ENCODE data around the gene COLEC11.
"Not testable (repeated sequence)": the region's sequence is repeated elsewhere in the genome, so short reads cannot be mapped to it uniquely, and the experiment has no call there.

The COLEC11 gene

DNA sequence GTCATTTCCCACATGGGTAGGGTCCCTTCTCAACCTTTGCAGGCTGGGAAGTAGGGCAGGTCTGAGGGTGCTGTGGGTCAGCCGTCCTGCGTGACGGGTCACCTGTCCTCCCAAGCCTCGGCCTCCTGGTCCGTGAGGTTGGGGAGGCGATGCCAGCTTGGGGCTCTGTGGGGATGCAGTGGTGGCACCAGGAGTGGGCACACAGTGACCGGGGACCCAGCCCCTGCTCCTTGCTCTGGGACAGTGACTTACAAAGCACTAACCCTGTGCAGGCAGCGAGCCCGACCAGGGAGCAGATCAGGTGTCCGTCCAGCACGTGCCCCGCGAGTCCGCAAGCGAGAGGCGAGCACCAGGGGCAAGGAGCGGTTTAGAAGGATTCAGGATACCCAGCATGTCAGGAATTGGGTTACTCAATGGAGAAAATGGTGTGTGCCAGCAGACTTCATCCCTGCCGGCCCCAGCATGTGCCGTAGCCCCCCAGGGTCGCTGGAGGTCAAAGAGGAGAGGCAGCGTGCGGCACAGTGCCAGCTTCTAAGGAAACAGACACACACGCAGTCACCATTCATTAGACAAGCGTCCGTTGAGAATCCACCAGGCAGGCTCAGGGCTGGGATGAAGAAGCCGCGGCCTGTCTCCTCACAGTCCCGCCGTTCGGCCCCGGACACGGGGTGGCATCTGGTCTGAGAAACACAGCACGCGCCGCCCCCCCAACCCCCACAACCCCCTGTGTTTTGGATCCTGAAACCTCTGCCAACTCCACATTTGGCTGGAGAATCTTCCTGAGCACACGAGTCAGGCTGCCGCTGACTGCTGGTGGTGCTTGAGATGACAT, 11.7 kb downstream of the COLEC11 start:
- no peak for DNase-seq

DNA sequence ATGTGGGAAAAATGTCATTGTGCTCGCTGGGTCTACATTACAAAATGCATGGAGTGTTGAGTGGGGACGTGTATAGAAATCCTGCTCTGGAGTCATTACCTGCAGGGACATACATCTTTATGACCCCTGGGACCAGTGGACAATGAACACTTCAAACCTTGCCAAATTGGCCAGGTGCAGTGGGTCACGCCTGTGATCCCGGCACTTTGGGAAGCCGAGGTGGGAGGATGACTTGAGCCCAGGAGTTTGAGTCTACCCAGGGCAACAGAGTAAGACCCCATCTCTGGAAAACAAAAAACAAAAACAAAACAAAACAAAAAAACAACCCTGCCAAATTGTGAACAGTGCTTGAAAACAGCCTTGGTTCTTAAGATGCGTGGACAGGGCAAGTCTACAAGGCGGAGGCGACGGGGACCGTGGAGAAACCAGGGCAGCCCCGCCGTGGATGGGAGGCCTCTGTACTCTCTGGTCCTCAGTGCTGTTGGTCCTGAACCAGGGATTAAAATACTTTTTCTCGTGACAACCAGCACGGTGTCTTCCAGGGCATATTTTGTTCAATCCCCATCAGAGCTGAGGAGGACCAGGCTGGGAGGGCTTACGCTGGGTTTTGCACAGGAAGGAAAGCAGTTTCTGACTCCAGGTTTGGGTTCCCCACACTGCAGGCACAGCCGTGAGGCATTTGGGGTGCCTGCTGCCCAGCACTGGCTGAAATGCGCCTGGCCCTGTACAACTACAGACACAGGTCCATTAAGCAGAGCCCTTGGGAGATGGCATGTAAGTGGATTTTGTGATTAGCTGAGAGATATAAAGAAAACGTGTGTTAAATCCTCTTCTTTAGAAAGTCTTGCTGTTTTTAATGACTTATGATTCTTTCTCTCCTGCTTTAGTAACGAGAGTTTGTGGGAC, 13.7 kb downstream of the COLEC11 start:
- DNase-seq, result no peak

DNA sequence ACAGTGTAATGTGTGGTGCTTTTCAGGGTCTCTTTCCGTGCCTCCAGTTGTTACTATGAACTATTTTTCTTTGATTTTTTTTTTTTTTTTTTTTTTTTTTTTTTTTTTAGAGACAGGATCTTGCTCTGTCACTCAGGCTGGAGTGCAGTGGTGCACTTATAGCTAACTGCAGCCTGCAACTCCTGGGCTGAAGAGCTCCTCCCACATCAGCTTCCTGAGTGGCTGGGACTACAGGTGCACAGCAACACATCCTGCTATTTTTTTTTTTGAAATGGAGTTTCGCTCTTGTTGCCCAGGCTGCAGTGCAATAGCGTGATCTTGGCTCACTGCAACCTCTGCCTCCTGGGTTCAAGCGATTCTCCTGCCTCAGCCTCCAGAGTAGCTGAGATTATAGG, 14.4 kb downstream of the COLEC11 start:
- DNase-seq, result not testable (repeated sequence)

DNA sequence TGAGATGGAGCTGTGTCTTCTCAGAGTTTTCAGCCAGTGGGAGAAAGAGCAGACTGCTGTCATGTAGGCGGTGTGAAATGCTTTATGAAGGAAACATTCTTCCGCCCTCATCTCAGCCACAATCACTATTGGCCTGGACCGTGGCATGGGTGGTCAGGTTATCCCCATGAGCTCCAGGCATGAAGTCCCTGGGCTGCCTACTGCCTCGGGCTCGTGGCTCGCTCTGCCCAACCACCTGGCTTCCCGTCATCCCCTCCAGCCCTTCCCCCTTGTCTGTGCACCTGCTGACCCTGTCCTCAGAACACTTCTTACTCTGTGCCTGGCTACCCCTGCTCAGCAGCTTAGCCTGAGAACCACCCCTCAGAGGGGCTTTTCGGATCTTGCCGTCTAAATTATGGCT, 15.5 kb downstream of the COLEC11 start:
- no peak for DNase-seq

DNA sequence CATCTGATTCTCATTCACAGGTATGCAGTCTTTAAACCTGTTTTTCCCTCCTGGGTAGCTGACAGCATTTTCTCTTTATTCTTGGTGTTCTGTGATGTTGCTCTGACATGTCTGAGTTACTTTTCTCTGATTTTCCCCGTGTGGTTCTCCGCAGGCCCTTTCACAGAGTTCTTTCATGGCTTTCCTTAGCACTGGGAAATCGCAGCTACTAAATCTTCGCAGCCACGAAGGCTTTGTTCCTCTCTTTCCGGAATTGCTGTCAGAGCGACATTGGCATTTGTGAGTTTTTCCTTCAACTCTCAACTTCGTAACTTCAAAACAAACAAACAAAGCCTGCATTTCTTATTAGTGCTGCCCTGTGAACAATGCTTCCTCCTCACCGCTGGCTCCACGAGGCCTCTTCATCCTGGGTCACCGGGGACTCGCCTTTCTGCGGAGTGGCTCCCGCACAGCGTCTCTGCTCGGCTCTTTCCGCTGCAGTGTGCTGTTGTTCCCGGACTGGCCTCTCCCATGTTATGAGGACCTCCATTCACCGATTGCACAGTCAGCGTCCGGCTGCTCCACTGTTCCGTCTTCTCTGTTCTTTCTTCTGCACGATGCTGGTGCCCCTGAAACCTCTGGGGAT, 16.1 kb downstream of the COLEC11 start:
- no peak for DNase-seq

DNA sequence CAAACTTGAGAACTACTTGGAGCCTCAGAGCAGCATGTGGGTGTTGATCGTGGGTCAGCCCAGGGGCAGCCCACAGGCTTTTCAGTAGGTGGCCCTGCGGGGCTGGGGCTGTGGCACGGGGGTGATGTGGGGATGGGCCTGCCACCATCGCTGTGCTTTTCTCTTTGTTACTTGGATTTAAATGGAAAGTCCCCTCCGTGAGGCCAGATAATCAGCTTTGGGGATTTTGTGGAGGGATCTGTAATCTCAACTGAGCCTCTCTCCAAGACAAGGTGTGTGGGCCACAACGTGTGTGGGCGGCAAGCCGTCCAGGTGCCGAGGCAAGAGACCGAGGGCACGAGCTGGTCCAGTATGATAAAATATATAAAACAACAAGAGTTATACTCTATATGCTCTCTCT, 16.7 kb downstream of the COLEC11 start:
- DNase-seq, result no peak

DNA sequence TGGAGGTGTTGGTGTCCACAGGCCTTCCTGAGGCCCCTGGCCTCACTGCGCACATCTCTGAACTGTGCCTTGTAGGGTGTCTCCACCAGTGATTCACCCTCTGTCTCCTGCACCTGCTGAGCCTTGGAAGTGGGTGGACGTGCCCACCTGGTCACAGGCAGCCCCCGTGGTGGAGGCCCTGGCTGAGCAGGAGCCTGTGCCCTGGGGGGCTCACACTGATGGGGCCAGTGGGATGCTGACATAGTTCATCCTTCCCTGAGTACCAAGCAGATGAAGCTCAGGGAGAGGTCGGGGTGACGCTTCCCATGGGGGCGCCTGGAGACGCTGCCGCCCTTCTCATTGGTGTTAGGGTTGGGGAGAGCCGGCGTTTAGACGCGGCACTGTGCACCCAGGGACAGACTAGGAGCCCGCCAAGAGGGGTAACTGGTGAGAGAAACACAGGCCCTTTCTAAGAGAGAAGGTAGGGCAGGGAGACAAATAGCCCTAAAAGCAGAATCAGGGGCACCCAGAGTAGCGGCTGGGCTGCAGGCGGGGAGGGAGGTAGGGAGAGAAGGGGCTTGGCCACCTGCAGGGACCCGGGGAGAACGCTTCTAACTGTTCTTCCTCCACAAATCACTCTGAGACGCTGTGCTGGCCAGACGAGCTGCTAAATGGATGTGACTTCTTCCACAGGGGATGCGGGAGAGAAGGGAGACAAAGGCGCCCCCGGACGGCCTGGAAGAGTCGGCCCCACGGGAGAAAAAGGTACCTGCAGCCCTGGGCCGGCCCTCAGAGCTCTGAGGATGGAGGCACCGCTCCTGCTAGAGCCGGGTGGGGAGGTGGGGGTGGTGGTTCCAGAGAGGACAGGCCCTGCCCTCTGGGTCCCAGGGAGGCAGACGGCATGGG, 18.0 kb downstream of the COLEC11 start:
- DNase-seq, result no peak

DNA sequence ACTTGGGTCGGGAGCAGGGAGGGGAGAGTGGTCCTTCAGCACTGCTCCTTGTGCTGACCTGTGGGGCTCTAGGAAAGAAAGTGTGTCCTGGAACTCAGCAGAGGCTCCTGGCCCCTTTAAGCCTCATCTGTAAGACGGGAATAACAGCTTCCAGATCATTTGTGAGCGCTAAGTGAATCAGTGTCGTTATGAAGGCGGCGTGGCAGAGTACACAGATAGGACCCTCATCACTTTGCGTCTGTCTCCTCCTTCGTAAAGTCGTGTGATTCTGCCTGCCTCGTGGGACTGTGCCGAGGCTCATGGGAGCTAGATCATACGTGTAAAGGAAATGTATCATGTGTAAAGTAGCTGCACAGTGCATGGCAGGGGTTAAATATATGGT, 18.6 kb downstream of the COLEC11 start:
- no peak for DNase-seq

DNA sequence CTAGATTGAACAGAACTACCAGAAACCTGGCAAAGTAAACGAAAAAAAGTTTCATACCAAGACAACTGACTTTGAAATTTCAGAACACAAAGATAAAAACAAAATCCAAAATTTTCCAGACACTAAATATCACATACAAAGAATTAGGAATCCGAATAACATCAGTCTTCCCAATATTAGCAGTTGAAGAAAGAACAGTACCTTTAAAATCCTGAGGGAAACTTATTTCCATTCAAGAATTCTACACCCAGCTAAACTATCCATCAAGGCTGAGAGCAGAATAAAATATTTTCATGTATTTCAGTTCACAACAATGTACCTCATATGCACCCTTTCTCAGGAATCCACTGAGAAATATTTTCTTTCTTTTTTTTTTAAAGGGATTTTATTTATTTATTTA, 19.8 kb downstream of the COLEC11 start:
- DNase-seq, result not testable (repeated sequence)

DNA sequence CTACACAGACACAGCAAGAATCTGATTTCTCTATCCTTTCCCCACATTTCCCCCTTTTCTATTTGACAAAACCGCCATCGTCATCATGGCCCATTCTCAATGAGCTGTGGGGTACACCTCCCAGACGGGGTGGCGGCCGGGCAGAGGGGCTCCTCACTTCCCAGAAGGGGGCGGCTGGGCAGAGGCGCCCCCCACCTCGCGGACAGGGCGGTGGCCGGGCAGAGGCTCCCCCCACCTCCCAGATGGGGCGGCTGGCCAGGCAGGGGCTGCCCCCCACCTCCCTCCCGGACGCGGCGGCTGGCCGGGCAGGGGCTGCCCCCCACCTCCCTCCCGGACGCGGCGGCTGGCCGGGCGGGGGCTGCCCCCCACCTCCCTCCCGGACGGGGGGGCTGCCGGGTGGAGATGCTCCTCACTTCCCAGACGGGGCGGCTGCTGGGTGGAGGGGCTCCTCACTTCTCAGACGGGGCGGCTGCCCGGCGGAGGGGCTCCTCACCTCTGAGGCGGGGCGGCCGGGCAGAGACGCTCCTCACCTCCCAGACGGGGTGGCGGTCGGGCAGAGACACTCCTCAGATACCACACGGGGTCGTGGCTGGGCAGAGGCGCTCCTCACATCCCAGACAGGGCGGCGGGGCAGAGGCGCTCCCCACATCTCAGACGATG, 20.8 kb downstream of the COLEC11 start:
- DNase-seq, result not testable (repeated sequence)

DNA sequence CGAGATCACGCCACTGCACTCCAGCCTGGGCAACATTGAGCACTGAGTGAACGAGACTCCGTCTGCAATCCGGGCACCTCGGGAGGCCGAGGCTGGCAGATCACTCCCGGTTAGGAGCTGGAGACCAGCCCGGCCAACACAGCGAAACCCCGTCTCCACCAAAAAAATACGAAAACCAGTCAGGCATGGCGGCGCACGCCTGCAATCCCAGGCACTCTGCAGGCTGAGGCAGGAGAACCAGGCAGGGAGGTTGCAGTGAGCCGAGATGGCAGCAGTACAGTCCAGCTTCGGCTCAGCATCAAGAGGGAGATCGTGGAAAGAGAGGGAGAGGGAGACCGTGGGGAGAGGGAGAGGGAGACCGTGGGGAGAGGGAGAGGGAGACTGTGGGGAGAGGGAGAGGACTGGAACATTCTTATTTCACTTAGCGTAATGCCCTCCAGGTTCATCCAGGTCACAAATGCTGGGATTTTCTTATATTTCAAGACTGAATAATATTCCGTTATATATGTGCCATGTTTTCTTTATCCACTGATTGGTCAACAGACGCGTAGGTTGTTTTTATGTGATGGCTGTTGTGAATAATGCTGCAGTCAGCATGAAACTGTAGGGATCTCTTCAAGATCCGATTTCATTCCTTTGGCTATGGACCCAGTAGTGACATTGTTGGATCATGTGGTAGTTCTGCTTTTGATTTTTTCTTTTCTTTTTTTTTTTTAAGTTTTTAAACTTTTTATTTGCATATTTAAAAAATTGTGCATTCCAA, 21.7 kb downstream of the COLEC11 start:
- DNase-seq, result not testable (repeated sequence)

DNA sequence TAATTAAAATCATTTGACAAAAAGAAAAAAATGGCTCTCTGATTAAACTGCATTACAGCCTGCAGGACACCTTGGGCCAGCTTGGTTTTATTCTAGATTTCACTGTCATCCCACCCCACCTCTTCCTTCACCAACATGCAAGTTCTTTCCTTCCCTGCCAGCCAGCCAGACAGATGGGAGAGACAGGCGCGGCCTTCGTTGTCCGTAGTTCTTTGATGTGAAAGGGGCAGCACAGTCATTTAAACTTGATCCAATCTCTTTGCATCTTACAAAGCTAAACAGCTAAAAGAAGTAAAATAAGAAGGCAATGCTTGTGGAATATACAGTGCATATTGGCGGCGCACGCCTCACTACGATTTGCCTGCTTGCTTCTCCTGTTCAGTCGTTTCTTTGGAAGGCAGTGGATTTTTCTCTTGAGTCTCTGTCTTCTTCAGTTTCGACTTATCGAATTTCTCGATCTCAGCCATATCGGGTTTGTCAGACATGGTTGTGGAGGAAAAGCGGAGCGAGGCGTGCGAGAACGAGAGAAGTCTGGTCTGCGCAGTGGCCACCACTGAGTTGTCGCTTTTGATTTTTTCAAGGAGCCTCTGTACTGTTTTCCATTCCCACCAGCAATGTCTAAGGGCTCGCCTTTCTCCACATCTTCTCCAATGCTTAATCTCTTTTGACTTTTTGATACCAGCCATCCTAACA, 22.4 kb downstream of the COLEC11 start:
- DNase-seq, result no peak

DNA sequence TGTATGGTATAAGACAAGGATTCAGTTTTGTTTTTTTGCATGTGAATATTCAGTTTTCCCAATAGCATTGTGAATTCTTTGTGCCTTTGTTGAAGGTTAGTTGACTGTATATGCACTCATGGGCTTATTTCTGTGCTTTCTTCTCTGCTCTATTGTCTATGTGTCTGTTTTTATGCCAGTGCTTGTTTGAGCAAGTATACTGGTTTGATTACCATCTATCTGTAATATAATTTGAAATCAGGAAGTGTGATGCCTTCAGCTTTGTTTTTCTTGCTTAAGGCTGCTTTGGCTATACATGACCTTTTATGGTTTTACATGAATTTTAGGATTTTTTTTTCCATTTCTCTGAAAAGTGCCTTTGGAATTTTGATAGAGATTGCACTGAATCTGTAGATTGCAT, 23.5 kb downstream of the COLEC11 start:
- no peak for DNase-seq

DNA sequence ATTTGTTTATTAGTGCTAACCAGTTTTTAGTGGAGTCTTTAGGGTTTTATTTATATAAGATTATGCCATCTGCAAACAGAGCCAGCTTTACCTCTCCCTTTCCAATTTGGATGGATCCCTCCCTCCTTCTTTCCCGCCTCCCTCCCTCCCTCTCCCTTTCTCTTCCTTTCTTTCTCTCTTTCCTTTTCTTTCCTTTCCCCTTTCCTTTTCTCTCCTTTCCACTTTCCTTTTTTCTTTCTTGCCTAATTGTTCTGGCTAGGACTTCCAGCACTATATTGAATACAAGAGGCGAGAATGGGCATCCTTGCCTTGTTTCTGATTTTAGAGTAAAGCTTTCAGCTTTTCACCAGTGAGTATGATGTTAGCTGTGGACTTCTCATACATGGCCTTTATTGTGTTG, 24.1 kb downstream of the COLEC11 start:
- no peak for DNase-seq

DNA sequence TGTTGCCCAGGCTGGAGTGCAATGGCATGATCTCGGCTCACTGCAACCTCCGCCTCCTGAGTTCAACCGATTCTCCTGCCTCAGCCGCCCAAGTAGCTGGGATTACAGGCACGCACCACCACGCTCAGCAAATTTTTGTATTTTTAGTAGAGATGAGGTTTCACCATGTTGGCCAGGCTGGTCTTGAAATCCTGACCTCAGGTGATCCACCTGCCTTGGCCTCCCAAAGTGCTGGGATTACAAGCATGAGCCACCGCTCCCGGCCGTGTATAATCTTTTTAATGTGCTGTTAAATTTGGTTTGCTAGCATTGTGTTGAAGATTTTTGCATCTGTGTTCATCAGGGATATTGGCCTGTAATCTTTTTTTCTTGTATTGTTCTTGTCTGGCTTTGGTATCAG, 24.7 kb downstream of the COLEC11 start:
- not testable (repeated sequence) for DNase-seq

DNA sequence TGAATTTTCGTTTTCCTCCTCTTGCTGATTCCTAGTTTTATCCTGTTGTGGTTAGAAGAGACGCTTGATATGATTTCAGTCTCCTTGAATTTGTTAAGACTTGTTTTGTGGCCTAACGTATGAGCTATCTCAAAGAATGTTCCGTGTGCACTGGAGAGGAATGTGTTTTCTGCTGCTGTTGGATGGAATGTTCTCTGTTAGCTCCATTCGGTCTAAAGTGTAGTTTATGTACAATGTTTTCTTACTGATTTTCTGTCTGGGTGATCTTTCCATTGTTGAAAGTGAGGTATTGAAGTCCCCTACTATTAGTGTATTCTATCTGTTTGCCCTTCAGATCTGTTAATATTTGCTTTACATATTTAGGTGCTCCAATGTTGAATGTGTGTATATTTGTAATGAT, 25.9 kb downstream of the COLEC11 start:
- DNase-seq, result no peak

DNA sequence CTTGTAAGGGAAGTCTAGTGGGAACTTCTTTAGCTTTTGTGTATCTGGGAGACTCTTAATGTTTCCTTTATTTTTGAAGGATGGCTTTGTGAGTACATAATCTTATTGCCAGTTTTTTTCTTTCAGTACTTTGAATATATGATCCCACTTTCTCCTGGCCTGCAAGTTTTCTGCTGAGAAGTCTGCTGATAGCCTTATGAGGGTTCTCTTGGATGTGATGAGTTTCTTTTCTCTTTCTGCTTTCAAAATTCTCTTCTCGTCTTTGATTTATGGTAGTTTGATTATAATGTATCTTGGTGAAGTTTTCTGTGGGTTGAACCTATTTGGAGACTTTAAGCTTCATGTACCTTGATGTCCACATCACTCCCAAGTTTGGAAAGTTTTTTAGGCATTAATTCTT, 28.1 kb downstream of the COLEC11 start:
- no peak for DNase-seq

DNA sequence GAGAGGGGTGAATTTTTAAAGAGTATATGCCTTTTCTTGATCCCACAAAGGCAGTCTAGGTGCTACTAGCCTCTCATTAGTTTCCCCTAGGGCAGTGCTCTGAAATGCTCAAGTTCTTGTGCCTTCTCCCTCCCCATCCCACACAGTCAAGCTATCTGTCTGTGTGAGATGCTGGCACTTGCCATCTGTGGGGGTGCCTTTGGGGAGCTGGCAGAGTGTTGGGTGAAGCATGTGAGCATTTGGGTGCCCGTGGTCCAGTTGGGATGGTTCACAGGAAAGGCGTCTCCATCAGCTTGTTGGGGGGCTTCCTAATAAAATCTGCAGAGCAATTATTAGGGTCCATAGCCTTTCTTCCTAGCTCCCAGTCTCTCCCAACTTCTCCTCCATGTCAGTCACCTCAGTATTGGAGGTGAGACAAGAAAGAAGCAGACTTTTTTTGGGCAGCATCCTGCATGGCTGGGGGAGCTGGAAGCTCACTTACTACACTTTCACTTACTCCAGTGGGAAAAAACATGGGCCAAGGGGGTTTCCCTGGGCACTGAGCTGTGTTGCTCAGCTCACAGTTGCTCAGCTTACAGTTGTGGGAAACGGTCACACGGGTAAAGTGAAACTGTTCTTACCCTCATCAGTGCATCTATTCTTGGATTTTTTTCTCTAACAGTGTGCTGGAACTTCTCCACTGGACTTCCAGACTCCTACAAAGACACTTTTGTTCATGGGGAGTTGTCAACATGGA, 29.3 kb downstream of the COLEC11 start:
- DNase-seq, result no peak

DNA sequence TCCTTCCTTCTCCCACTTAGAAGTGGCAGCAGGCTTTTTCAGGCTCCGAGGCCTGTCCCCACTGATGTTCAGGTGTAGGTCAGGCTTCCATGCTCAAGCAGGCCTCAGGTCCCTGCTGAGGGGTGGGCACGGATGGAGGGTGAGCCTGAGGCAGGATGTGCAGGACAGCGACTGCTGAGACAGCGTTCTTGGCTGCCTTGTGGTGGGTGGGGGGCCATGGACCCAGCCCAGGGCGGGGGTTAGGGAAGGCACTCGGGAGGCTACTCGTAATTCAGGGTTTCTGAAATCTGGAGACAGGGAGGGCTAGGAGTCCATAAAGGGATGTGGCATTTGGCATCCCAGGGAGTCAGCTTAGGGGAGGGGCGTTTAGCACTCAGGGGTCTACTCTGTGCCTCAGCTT, 30.3 kb downstream of the COLEC11 start:
- no peak for DNase-seq

All from T-helper 2 cell (primary cell).